PC-9 (cell line): ENCODE results near the gene SLC6A8. TPM values are rescaled to one million over a fixed set of nuclear protein-coding genes. Genes with fewer than 3 reads are reported as not detected.
"Not testable (repeated sequence)": the region's sequence is repeated elsewhere in the genome, so short reads cannot be mapped to it uniquely, and the experiment has no call there.

ENCODE experiments used
- BruUV-seq: library from RNA; stranded (reverse); fragments of 400-500 nt; replicated peaks from 2 replicates; lab custom pipeline; 2021; lab: Mats Ljungman, UMichigan
- CTCF ChIA-PET: fragments of 300-600 bp; sonication (Branson Sonifier 250); formaldehyde crosslinking; loops from one replicate; lab custom pipeline; 2022; ENCODE audit warnings: antibody characterized with exemption; lab: Charles Lee
- POLR2A ChIA-PET: fragments of 300-600 bp; sonication (Branson Sonifier 250); formaldehyde crosslinking; loops from one replicate; lab custom pipeline; 2022; ENCODE audit warnings: antibody characterized with exemption; ENCODE audit not compliant: unreplicated experiment; lab: Charles Lee
- DNase-seq, 2 experiments: peaks; one replicate each; pipeline versions ENCODE4 v3.0.0 to v3.0.0-alpha.2; 2015 to 2022; ENCODE audit warnings: mixed read lengths in 1 of 2
- H2AFZ ChIP-seq: fragments of 200-600 bp; sonication (generic); 2 replicates; pipeline ENCODE4 v1.8.1; 2017; ENCODE audit warnings: antibody characterized with exemption
- H3F3A ChIP-seq: fragments of 200-600 bp; sonication (generic); 2 replicates; pipeline ENCODE4 v1.8.1; 2017; ENCODE audit warnings: antibody characterized with exemption, mild to moderate bottlenecking, low read depth; ENCODE audit not compliant: insufficient read depth
- H3K27ac ChIP-seq: fragments of 200-600 bp; sonication (generic); 2 replicates; pipeline ENCODE4 v1.6.1; 2016; ENCODE audit warnings: mixed run types
- H3K27me3 ChIP-seq: fragments of 200-600 bp; sonication (generic); 2 replicates; pipeline ENCODE4 v1.6.1; 2016; ENCODE audit warnings: low read depth, mixed run types; ENCODE audit not compliant: insufficient read depth
- H3K36me3 ChIP-seq: fragments of 200-600 bp; sonication (generic); 2 replicates; pipeline ENCODE4 v1.6.1; 2016; ENCODE audit warnings: low read depth, mixed run types
- H3K4me1 ChIP-seq: fragments of 200-600 bp; sonication (generic); replicated peaks from 2 replicates; pipeline ENCODE4 v1.6.1; 2016; ENCODE audit warnings: mixed run types; ENCODE audit not compliant: insufficient read depth
- H3K4me2 ChIP-seq: fragments of 200-600 bp; sonication (generic); 2 replicates; pipeline ENCODE4 v1.6.1; 2017; ENCODE audit warnings: mixed run types
- H3K4me3 ChIP-seq: fragments of 200-600 bp; sonication (generic); 2 replicates; pipeline ENCODE4 v1.6.1; 2016; ENCODE audit warnings: mixed run types
- H3K79me2 ChIP-seq: fragments of 200-600 bp; sonication (generic); 2 replicates; pipeline ENCODE4 v1.6.1; 2017; ENCODE audit warnings: low read depth, mixed run types
- H3K9me2 ChIP-seq: fragments of 200-600 bp; sonication (generic); 2 replicates; pipeline ENCODE4 v1.8.1; 2017; ENCODE audit warnings: mild to moderate bottlenecking; ENCODE audit not compliant: insufficient read depth
- H3K9me3 ChIP-seq: fragments of 200-600 bp; sonication (generic); 2 replicates; pipeline ENCODE4 v1.8.1; 2016; ENCODE audit warnings: low read depth; ENCODE audit not compliant: insufficient read depth
- H4K20me1 ChIP-seq: fragments of 200-600 bp; sonication (generic); 2 replicates; pipeline ENCODE4 v1.8.1; 2017; ENCODE audit not compliant: insufficient read depth
- CTCF ChIP-seq: fragments of 200-600 bp; sonication (generic); conservative IDR thresholded peaks from 2 replicates; pipeline ENCODE4 v1.6.1; 2017; ENCODE audit warnings: mixed run types, antibody characterized with exemption, mild to moderate bottlenecking, moderate library complexity
- EZH2 ChIP-seq: fragments of 200-600 bp; sonication (generic); IDR thresholded peaks from 2 replicates; pipeline ENCODE4 v1.8.0; 2017; ENCODE audit warnings: antibody characterized with exemption, low read depth
- intact Hi-C: fragments of 100-400 bp; cut with micrococcal nuclease; formaldehyde crosslinking; loops from one replicate; pipeline ENCODE4 v1.10.0; 2022; ENCODE audit not compliant: unreplicated experiment
- total RNA-seq: library from RNA; stranded (reverse); gene quantifications from 2 replicates; pipeline ENCODE4 v1.2.3, GENCODE V29; 2021

The SLC6A8 gene
- total RNA-seq, 1 experiment from 2014 or later: 40.5 TPM

- no peaks in the 10 kb centered on the region for H3K27me3 ChIP-seq
- H3K4me3 ChIP-seq: no peak overlapping the region
- intact Hi-C loops: no loop called here
- H3K79me2 ChIP-seq: no peaks in the 10 kb centered on the region
- H3K27ac ChIP-seq: no peak overlapping the region
- DNase-seq: no peak
- CTCF ChIA-PET: no interaction called here
- no peak for TF ChIP-seq CTCF
- no peak for TF ChIP-seq EZH2
- H3K36me3 ChIP-seq: no peaks in the 10 kb centered on the region
- H3K4me2 ChIP-seq: no peak overlapping the region
- H4K20me1 ChIP-seq: no peaks in the 10 kb centered on the region
- H3F3A ChIP-seq: no peaks in the 10 kb centered on the region
- no peak overlapping the region for H2AFZ ChIP-seq
- H3K9me2 ChIP-seq: no peaks in the 10 kb centered on the region
- no TSS peak for BruUV-seq
- H3K9me3 ChIP-seq: no peaks in the 10 kb centered on the region
- no peaks in the 10 kb centered on the region for H3K4me1 ChIP-seq
- POLR2A ChIA-PET: no interaction called here
These were observed 7.1 kb downstream of the SLC6A8 start for GRCh38 chrX:153694687-153695270.

- Histone ChIP-seq H3K9me2 (no peaks in the 10 kb centered on the region), H3K4me2 (no peak overlapping the region), H2AFZ (no peak overlapping the region), H4K20me1 (no peaks in the 10 kb centered on the region), H3K27ac (no peak overlapping the region), H3K36me3 (no peaks in the 10 kb centered on the region), H3K4me1 (no peaks in the 10 kb centered on the region), H3K79me2 (no peaks in the 10 kb centered on the region), H3K4me3 (no peak overlapping the region), H3K9me3 (no peaks in the 10 kb centered on the region), H3F3A (no peaks in the 10 kb centered on the region), H3K27me3 (no peaks in the 10 kb centered on the region)
- CTCF ChIA-PET: no interaction called here
- POLR2A ChIA-PET: no interaction called here
- DNase-seq: no peak
- BruUV-seq: no TSS peak
- TF ChIP-seq EZH2: no peak
- no peak for TF ChIP-seq CTCF
- intact Hi-C loops: no loop called here
These were observed 8.4 kb downstream of the SLC6A8 start for GRCh38 chrX:153696100-153696499.

DNA sequence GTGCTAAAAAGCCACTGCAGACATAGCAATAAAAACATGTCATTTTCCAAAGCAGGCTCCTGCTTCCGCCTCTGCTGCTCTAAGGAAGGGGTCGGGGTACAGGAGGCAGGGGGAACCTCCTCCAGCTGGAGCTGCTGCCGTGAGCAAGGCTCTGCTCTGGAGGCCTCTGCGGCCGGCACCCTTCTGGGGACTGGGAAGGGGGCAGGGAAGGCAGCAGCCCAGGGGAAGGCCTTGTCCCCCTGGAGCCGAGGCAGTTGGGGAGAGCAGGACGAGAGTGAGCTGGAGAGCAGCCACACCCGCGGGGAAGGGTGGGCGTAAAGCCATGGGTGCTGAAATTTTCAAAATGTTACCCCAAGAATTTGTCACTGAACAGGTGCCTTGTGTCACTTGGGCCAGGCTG is 8.8 kb downstream of the SLC6A8 start:
- H3K4me1 ChIP-seq, intact Hi-C loops, H3K4me2 ChIP-seq, H3K27ac ChIP-seq, H3F3A ChIP-seq, H4K20me1 ChIP-seq, CTCF ChIA-PET, BruUV-seq, POLR2A ChIA-PET, H3K36me3 ChIP-seq, H2AFZ ChIP-seq, H3K9me3 ChIP-seq, H3K79me2 ChIP-seq, H3K4me3 ChIP-seq, H3K9me2 ChIP-seq, H3K27me3 ChIP-seq, DNase-seq: not testable (repeated sequence)

DNA sequence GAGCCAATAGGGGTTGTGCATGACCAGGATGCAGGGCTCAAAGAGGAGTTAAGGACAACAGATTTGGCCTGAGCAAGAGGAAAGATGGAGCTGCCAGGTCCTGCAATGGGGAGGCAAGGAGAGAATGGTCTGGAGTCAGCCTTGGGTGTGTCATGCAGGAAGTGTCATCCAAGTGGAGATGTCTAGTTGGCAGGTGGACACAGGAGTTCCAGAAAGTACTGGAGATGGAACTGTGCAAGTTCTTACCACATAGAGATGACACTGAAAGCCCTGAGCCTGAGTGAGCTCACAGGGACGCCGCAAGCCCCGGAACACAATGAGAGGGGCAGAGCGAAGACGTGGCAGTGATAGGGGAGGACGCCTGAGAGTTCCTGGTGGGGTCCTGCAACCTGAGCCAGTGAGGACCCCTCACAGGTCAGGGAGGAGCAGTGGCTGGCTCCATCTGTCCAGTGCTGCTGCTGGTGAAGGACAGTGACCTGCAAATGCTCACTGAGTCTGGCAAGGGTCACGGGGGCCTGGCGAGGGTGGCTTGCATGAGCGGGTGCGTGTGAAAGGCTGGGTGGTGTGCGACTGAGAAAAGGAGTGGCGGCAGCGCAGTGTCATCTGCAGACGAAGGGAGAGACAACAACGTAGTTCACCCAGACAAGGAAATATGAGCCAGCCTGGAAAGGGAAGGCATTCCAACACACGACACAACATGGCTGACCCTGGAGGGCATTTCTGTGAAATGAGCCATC is 9.4 kb downstream of the SLC6A8 start:
- H3K27ac ChIP-seq, H3K4me3 ChIP-seq, POLR2A ChIA-PET, H3K79me2 ChIP-seq, H3K9me3 ChIP-seq, H3K4me1 ChIP-seq, H4K20me1 ChIP-seq, H3F3A ChIP-seq, DNase-seq, H3K9me2 ChIP-seq, intact Hi-C loops, BruUV-seq, H3K36me3 ChIP-seq, H3K27me3 ChIP-seq, H2AFZ ChIP-seq, CTCF ChIA-PET, H3K4me2 ChIP-seq: not testable (repeated sequence)
